Measurements from ENCODE around the gene ACP1.

DNA sequence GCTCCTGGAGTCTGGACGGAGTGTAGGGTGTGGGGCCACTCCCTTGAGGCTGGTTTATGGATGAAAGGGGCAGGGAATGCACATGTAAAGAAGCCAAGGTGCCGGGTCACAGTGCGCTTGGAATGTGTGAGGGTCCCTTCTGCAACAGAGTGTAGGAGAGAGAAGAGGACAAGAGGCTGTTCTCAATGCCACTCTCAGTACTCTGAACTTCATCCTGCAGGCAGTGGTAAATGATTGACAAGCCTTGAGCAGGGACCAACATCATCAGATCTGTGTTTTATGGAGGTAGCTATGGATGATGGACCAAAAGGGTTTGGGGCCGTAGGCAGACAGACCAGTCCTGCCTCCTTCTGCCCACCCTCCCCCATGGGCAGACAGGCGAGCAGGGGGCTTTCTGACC, 30.3 kb downstream of the ACP1 start:
- TF ChIP-seq POLR2A (IDR thresholded peaks at IDR 0.05; ENCODE audit: low read depth, low read length) (no peak), TAF1 (IDR thresholded peaks at IDR 0.05; ENCODE audit: borderline replicate concordance, low read depth, low read length) (no peak), POLR2AphosphoS5 (IDR thresholded peaks at IDR 0.05; ENCODE audit: low read depth, low read length) (no peak)

Data from GM12892 (cell line).